ENCODE measurements around the gene MOGAT3. TPM values are rescaled to one million over a fixed set of nuclear protein-coding genes. Genes with fewer than 3 reads are reported as not detected.
A peak's percentile ranks its signal among the peaks of the same experiment; 100 is the strongest.

The MOGAT3 gene
- total RNA-seq, 2 donors from 2014 or later: 1.3 TPM; not detected in 1

DNA sequence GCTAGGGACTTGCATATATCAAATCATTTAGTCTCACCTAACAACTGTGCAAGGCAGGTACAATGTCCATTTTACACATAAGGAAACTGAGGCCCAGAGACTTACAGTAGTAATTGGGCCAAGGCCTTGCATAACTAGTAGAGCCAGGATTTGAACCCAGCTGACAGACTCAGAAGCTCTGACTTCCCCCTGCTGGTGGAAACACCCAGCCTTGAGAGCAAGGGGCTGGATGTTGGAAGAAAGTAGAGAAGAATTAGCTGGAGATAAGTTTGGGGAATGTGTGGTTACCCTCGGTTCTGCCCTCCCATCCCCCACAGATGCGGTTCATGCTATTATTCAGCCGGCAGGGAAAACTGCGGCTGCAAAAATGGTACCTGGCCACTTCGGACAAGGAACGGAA lies 44.6 kb downstream of the MOGAT3 start:
- no peaks in the 10 kb centered on the region for H3K9me3 ChIP-seq (ENCODE audit: control insufficient read depth, low read length)
- peaks cover 8% of the 10 kb centered on the region for H3K36me3 ChIP-seq (ENCODE audit: control insufficient read depth, insufficient read depth, low read length)
- Mint-ChIP-seq H3K9me3 (peaks cover 3% of the 10 kb centered on the region), H3K36me3 (ENCODE audit: low read depth) (peaks cover 17% of the 10 kb centered on the region), H3K4me3 (no peak overlapping the region), H3K4me1 (peaks cover 7% of the 10 kb centered on the region), H3K27ac (no peak overlapping the region), H3K27me3 (ENCODE audit: insufficient read depth) (peaks cover 21% of the 10 kb centered on the region)
- no peak overlapping the region for H3K27ac ChIP-seq (ENCODE audit: low read depth, low read length)
- TF ChIP-seq, protein P1, sequence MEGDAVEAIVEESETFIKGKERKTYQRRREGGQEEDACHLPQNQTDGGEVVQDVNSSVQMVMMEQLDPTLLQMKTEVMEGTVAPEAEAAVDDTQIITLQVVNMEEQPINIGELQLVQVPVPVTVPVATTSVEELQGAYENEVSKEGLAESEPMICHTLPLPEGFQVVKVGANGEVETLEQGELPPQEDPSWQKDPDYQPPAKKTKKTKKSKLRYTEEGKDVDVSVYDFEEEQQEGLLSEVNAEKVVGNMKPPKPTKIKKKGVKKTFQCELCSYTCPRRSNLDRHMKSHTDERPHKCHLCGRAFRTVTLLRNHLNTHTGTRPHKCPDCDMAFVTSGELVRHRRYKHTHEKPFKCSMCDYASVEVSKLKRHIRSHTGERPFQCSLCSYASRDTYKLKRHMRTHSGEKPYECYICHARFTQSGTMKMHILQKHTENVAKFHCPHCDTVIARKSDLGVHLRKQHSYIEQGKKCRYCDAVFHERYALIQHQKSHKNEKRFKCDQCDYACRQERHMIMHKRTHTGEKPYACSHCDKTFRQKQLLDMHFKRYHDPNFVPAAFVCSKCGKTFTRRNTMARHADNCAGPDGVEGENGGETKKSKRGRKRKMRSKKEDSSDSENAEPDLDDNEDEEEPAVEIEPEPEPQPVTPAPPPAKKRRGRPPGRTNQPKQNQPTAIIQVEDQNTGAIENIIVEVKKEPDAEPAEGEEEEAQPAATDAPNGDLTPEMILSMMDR (conservative IDR thresholded peaks at IDR 0.05): peak; percentile 72
- no peaks in the 10 kb centered on the region for H3K4me1 ChIP-seq (ENCODE audit: control insufficient read depth, insufficient read depth, low read length)
- peaks cover 1% of the 10 kb centered on the region for H3K27me3 ChIP-seq (ENCODE audit: control insufficient read depth, insufficient read depth, low read length, poor library complexity, severe bottlenecking)
- 75 to 90% methylated on average over 2 to 6 of the region's 6 CpGs for WGBS, 2 experiments (ENCODE audit: insufficient coverage in 1 of 2, insufficient read length in 1 of 2)
- H3K4me3 ChIP-seq (ENCODE audit: low read length): no peak overlapping the region
- peak; percentile 73 for DNase-seq
- H3K9ac ChIP-seq (ENCODE audit: extremely low read depth, low read length, poor library complexity, severe bottlenecking): no peak overlapping the region

DNA sequence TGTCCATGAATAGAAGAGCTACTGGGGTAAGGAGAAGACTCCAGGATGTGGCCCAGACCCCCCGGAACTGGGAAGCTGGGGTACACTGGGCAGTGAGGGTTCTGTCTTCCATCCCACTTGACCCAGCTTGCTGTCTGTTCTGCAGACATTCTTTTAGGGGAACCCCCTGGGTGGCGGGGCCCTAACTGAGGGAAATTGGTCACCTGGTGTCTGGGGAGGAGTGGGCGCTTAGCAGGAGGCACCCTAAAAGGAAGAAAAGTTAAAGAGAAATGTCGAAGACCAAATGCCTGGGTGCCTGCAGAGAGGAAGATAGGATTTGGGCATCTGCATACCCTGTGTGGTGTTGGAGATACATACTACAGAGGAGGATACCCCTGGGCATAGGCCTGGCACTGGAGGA lies 45.5 kb downstream of the MOGAT3 start:
- DNase-seq: peak; percentile 52
- H3K36me3 Mint-ChIP-seq (ENCODE audit: low read depth): peaks cover 16% of the 10 kb centered on the region
- 43 to 73% methylated on average over 1 to 4 of the region's 4 CpGs for WGBS, 2 experiments (ENCODE audit: insufficient coverage in 1 of 2, insufficient read length in 1 of 2)
- peak overlapping the region; percentile 32 for H3K9ac ChIP-seq (ENCODE audit: extremely low read depth, low read length, poor library complexity, severe bottlenecking)
- TF ChIP-seq, protein P1 (conservative IDR thresholded peaks at IDR 0.05): no peak
- peaks cover 8% of the 10 kb centered on the region for H3K36me3 ChIP-seq (ENCODE audit: control insufficient read depth, insufficient read depth, low read length)
- H3K9me3 ChIP-seq (ENCODE audit: control insufficient read depth, low read length): no peaks in the 10 kb centered on the region
- peak overlapping the region; percentile 84 for H3K4me3 ChIP-seq (ENCODE audit: low read length)
- H3K4me1 Mint-ChIP-seq: peaks cover 7% of the 10 kb centered on the region
- H3K4me1 ChIP-seq (ENCODE audit: control insufficient read depth, insufficient read depth, low read length): no peaks in the 10 kb centered on the region
- H3K27ac Mint-ChIP-seq: no peak overlapping the region
- H3K27me3 ChIP-seq (ENCODE audit: control insufficient read depth, insufficient read depth, low read length, poor library complexity, severe bottlenecking): no peaks in the 10 kb centered on the region
- no peak overlapping the region for H3K27ac ChIP-seq (ENCODE audit: low read depth, low read length)
- peak overlapping the region; percentile 71 for H3K4me3 Mint-ChIP-seq
- H3K27me3 Mint-ChIP-seq (ENCODE audit: insufficient read depth): peaks cover 17% of the 10 kb centered on the region
- H3K9me3 Mint-ChIP-seq: peaks cover 3% of the 10 kb centered on the region

DNA sequence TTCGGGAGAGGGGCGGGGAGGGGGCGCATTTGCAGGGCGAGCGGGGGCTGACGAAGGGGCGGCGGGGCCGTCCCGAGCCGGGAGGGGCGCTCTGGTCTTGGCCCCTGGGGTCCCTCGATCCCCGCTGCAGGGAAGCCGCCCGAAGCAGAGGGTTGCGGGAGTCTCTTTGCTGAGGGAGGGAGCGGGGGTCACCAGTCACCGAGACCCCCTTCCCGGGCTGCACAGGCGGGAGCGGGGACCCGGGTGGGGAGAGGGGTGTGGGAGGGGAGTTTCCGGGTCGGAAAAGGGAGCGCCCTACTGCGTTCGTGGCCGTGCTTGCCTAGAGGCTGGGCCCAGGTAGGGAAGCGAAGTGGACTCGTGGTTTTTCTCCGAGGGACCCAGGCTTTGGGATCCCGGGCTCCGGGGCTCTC lies 46.1 kb downstream of the MOGAT3 start:
- Histone ChIP-seq H3K27me3 (ENCODE audit: control insufficient read depth, insufficient read depth, low read length, poor library complexity, severe bottlenecking) (no peaks in the 10 kb centered on the region), H3K9ac (ENCODE audit: extremely low read depth, low read length, poor library complexity, severe bottlenecking) (peak overlapping the region; percentile 32), H3K4me1 (ENCODE audit: control insufficient read depth, insufficient read depth, low read length) (no peaks in the 10 kb centered on the region), H3K27ac (ENCODE audit: low read depth, low read length) (no peak overlapping the region), H3K4me3 (ENCODE audit: low read length) (peak overlapping the region; percentile 84), H3K9me3 (ENCODE audit: control insufficient read depth, low read length) (no peaks in the 10 kb centered on the region), H3K36me3 (ENCODE audit: control insufficient read depth, insufficient read depth, low read length) (peaks cover 8% of the 10 kb centered on the region)
- Mint-ChIP-seq H3K4me3 (peak overlapping the region; percentile 71), H3K27me3 (ENCODE audit: insufficient read depth) (peaks cover 16% of the 10 kb centered on the region), H3K9me3 (peaks cover 3% of the 10 kb centered on the region), H3K4me1 (peaks cover 7% of the 10 kb centered on the region), H3K36me3 (ENCODE audit: low read depth) (peaks cover 10% of the 10 kb centered on the region), H3K27ac (no peak overlapping the region)
- WGBS, 2 experiments (ENCODE audit: insufficient coverage in 1 of 2, insufficient read length in 1 of 2): 0 to 1% methylated on average over 2 to 32 of the region's 34 CpGs
- no peak for DNase-seq
- TF ChIP-seq, protein P1 (conservative IDR thresholded peaks at IDR 0.05): no peak
